HepG2 (cell line): ENCODE measurements around the gene CELF2.

ENCODE experiments used
- CEBPG ChIP-seq: IDR thresholded peaks from 2 replicates; pipeline ENCODE4 v1.6.1; 2016
- PITX1 ChIP-seq: sonication (generic); formaldehyde crosslinking; IDR thresholded peaks from 2 replicates; pipeline ENCODE4 v1.5.1; 2020; ENCODE audit warnings: mild to moderate bottlenecking, missing genetic modification reagents
- POLR2A ChIP-seq, 2 experiments: IDR thresholded peaks; 2 replicates each; pipeline ENCODE4 v1.6.1; 2011; ENCODE audit warnings: low read depth in 2 of 2, low read length in 2 of 2, mild to moderate bottlenecking in 1 of 2, moderate library complexity in 1 of 2; ENCODE audit not compliant: insufficient read depth in 1 of 2
- SATB2 ChIP-seq: sonication (generic); formaldehyde crosslinking; IDR thresholded peaks from 2 replicates; pipeline ENCODE4 v1.5.0; 2020; ENCODE audit warnings: missing genetic modification reagents
- TF ChIP-seq, protein P1 (sequence below): sonication (generic); formaldehyde crosslinking; conservative IDR thresholded peaks from 2 replicates; pipeline ENCODE4 v1.4.0; 2020; ENCODE audit warnings: missing genetic modification reagents
- TF ChIP-seq, protein P2 (sequence below): sonication (generic); formaldehyde crosslinking; IDR thresholded peaks from 2 replicates; pipeline ENCODE4 v1.4.0; 2020; ENCODE audit warnings: missing genetic modification reagents
- TF ChIP-seq, protein P3 (sequence below): IDR thresholded peaks from 2 replicates; pipeline ENCODE4 v1.6.1; 2012; ENCODE audit warnings: inconsistent platforms
- TF ChIP-seq, protein P4 (sequence below): sonication (generic); formaldehyde crosslinking; IDR thresholded peaks from 2 replicates; pipeline ENCODE4 v1.5.1; 2020; ENCODE audit warnings: mild to moderate bottlenecking, missing genetic modification reagents, moderate library complexity

DNA sequence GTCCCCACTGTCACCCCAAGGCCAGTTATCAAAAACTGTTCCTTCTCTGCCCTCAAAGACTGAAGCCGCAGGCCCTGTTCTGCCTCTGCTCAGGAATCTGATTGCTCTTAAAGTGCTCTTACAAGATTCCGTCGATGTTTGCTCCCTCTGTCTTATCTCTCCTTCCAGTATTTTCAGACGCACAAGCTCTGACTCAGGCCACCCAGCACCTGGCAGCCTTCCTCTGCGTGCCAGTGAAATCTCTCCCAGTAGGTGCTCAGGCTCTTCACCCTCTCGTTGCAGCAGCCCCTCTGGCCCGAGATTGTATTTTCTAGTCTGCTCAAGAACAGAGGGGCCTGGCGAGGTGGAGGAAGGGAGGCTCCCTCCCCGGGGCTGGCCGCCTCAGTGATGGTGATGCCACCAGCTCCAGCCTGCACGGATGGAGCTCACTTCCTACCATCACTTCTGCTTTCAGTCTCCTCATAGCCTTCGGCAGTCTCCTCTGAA lies 317.5 kb downstream of the CELF2 start:
- TF ChIP-seq CEBPG (CRISPR knock-in tag), result no peak
- no peak for TF ChIP-seq PITX1 (CRISPR knock-in tag)
- TF ChIP-seq, protein P1, sequence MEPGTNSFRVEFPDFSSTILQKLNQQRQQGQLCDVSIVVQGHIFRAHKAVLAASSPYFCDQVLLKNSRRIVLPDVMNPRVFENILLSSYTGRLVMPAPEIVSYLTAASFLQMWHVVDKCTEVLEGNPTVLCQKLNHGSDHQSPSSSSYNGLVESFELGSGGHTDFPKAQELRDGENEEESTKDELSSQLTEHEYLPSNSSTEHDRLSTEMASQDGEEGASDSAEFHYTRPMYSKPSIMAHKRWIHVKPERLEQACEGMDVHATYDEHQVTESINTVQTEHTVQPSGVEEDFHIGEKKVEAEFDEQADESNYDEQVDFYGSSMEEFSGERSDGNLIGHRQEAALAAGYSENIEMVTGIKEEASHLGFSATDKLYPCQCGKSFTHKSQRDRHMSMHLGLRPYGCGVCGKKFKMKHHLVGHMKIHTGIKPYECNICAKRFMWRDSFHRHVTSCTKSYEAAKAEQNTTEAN (CRISPR knock-in tag), result no peak
- TF ChIP-seq, protein P2, sequence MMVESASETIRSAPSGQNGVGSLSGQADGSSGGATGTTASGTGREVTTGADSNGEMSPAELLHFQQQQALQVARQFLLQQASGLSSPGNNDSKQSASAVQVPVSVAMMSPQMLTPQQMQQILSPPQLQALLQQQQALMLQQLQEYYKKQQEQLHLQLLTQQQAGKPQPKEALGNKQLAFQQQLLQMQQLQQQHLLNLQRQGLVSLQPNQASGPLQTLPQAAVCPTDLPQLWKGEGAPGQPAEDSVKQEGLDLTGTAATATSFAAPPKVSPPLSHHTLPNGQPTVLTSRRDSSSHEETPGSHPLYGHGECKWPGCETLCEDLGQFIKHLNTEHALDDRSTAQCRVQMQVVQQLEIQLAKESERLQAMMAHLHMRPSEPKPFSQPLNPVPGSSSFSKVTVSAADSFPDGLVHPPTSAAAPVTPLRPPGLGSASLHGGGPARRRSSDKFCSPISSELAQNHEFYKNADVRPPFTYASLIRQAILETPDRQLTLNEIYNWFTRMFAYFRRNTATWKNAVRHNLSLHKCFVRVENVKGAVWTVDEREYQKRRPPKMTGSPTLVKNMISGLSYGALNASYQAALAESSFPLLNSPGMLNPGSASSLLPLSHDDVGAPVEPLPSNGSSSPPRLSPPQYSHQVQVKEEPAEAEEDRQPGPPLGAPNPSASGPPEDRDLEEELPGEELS (CRISPR knock-in tag), result no peak
- no peak for TF ChIP-seq SATB2 (CRISPR knock-in tag)
- TF ChIP-seq, protein P3, sequence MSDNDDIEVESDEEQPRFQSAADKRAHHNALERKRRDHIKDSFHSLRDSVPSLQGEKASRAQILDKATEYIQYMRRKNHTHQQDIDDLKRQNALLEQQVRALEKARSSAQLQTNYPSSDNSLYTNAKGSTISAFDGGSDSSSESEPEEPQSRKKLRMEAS, result no peak
- TF ChIP-seq, protein P4, sequence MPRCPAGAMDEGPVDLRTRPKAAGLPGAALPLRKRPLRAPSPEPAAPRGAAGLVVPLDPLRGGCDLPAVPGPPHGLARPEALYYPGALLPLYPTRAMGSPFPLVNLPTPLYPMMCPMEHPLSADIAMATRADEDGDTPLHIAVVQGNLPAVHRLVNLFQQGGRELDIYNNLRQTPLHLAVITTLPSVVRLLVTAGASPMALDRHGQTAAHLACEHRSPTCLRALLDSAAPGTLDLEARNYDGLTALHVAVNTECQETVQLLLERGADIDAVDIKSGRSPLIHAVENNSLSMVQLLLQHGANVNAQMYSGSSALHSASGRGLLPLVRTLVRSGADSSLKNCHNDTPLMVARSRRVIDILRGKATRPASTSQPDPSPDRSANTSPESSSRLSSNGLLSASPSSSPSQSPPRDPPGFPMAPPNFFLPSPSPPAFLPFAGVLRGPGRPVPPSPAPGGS (CRISPR knock-in tag), result no peak
- no peak for TF ChIP-seq POLR2A (IDR thresholded peaks at IDR 0.05; ENCODE audit: insufficient read depth in 1 of 2, low read depth in 2 of 2, low read length in 2 of 2)
